ENCODE results near the gene PDXDC1.

GRCh38 chr16:15046692-15047376, 72.0 kb downstream of the PDXDC1 start:
- TF ChIP-seq SETDB1 (IDR thresholded peaks at IDR 0.05; ENCODE audit: low read length) (no peak), GTF2F1 (IDR thresholded peaks at IDR 0.05; ENCODE audit: low read depth, low read length) (no peak), GATAD2B (IDR thresholded peaks at IDR 0.05; ENCODE audit: borderline replicate concordance) (no peak), CREM (IDR thresholded peaks at IDR 0.05; ENCODE audit: low read depth) (no peak), ATF3 (IDR thresholded peaks at IDR 0.05) (no peak), ATF3 (CRISPR knock-in tag; conservative IDR thresholded peaks at IDR 0.05) (no peak), JUNB (CRISPR knock-in tag; conservative IDR thresholded peaks at IDR 0.05) (no peak), ZKSCAN1 (IDR thresholded peaks at IDR 0.05; ENCODE audit: low read depth, low read length) (no peak), CEBPG (CRISPR knock-in tag; IDR thresholded peaks at IDR 0.05) (no peak), CEBPG (tag; conservative IDR thresholded peaks at IDR 0.05 in 1 of 2, IDR thresholded peaks at IDR 0.05 in 1 of 2) (no peak)

All from K562 (cell line).